PC-3 (cell line): ENCODE data around the gene ATP5PF. TPM values are rescaled to one million over a fixed set of nuclear protein-coding genes. Genes with fewer than 3 reads are reported as not detected.
"Not testable (repeated sequence)": the region's sequence is repeated elsewhere in the genome, so short reads cannot be mapped to it uniquely, and the experiment has no call there.

ENCODE experiments used
- ATAC-seq: fragments of 200-7000 bp; cut with Tn5 transposase; 2 replicates; pipeline ENCODE4 v1.9.1; 2020; ENCODE audit warnings: mild to moderate bottlenecking, moderate library complexity
- BruUV-seq: library from RNA; stranded (reverse); fragments of 400-500 nt; replicated peaks from 2 replicates; lab custom pipeline; 2021; lab: Mats Ljungman, UMichigan
- CTCF ChIA-PET: fragments of 300-600 bp; sonication (Branson Sonifier 250); formaldehyde crosslinking; loops from one replicate; lab custom pipeline; 2022; ENCODE audit warnings: antibody characterized with exemption; lab: Charles Lee
- POLR2A ChIA-PET: fragments of 300-600 bp; sonication (Branson Sonifier 250); formaldehyde crosslinking; loops from one replicate; lab custom pipeline; 2022; ENCODE audit warnings: antibody characterized with exemption; ENCODE audit not compliant: unreplicated experiment; lab: Charles Lee
- DNase-seq: peaks from one replicate; pipeline ENCODE4 v3.0.0-alpha.2; 2015
- H2AFZ ChIP-seq: fragments of 300-600 bp; sonication (generic); 2 replicates; pipeline ENCODE4 v1.6.0; 2016; ENCODE audit warnings: antibody characterized with exemption, low read length
- H3F3A ChIP-seq: fragments of 300-600 bp; sonication (generic); one replicate; pipeline ENCODE4 v1.6.0; 2017; ENCODE audit warnings: antibody characterized with exemption, low read length, control low read depth, mild to moderate bottlenecking; ENCODE audit not compliant: unreplicated experiment
- H3K27ac ChIP-seq: fragments of 300-600 bp; sonication (generic); 2 replicates; pipeline ENCODE4 v1.5.1; 2016; ENCODE audit warnings: mild to moderate bottlenecking, low read length
- H3K27me3 ChIP-seq: fragments of 300-600 bp; sonication (generic); 2 replicates; pipeline ENCODE4 v1.6.1; 2016; ENCODE audit warnings: low read length, mixed read lengths
- H3K36me3 ChIP-seq: fragments of 300-600 bp; sonication (generic); 2 replicates; pipeline ENCODE4 v1.6.1; 2016; ENCODE audit warnings: low read depth, mixed run types, low read length, mixed read lengths
- H3K4me1 ChIP-seq: fragments of 300-600 bp; sonication (generic); 2 replicates; pipeline ENCODE4 v1.5.1; 2016; ENCODE audit warnings: low read length; ENCODE audit not compliant: insufficient read depth
- H3K4me2 ChIP-seq: fragments of 300-600 bp; sonication (generic); 2 replicates; pipeline ENCODE4 v1.6.0; 2016; ENCODE audit warnings: low read length
- H3K4me3 ChIP-seq: fragments of 300-600 bp; sonication (generic); 2 replicates; pipeline ENCODE4 v1.5.1; 2016; ENCODE audit warnings: mild to moderate bottlenecking, low read length, mixed read lengths
- H3K79me2 ChIP-seq: fragments of 300-600 bp; sonication (generic); 2 replicates; pipeline ENCODE4 v1.6.1; 2017; ENCODE audit warnings: low read length, mixed read lengths
- H3K9ac ChIP-seq: fragments of 300-600 bp; sonication (generic); 2 replicates; pipeline ENCODE4 v1.6.0; 2016; ENCODE audit warnings: mild to moderate bottlenecking, low read length
- H3K9me2 ChIP-seq: fragments of 300-600 bp; sonication (generic); replicated peaks from 2 replicates; pipeline ENCODE4 v1.6.1; 2016; ENCODE audit warnings: mixed run types, low read length, mixed read lengths
- H3K9me3 ChIP-seq: fragments of 300-600 bp; sonication (generic); 2 replicates; pipeline ENCODE4 v1.6.1; 2016; ENCODE audit warnings: low read length, mixed read lengths
- H4K20me1 ChIP-seq: fragments of 300-600 bp; sonication (generic); 2 replicates; pipeline ENCODE4 v1.6.1; 2016; ENCODE audit warnings: low read length, mixed read lengths
- CTCF ChIP-seq: fragments of 300-600 bp; sonication (generic); conservative IDR thresholded peaks from 2 replicates; pipeline ENCODE4 v1.5.1; 2017; ENCODE audit warnings: antibody characterized with exemption, low read depth, mild to moderate bottlenecking, low read length
- EZH2 ChIP-seq: fragments of 300-600 bp; sonication (generic); IDR thresholded peaks from one replicate; pipeline ENCODE4 v1.6.1; 2017; ENCODE audit warnings: antibody characterized with exemption, mild to moderate bottlenecking, low read length; ENCODE audit not compliant: unreplicated experiment
- EZH2phosphoT487 ChIP-seq: fragments of 300-600 bp; sonication (generic); IDR thresholded peaks from 2 replicates; pipeline ENCODE4 v1.6.1; 2018; ENCODE audit warnings: mild to moderate bottlenecking, antibody characterized with exemption, low read length, borderline replicate concordance
- intact Hi-C: fragments of 100-400 bp; cut with micrococcal nuclease; formaldehyde crosslinking; loops from 2 replicates; pipeline ENCODE4 v1.9.0; 2023
- total RNA-seq: library from RNA; depleted of rRNA; stranded (reverse); fragments of >200 nt; gene quantifications from 2 replicates; pipeline ENCODE4 v1.2.3, GENCODE V29; 2014

Gene ATP5PF
- total RNA-seq, 1 experiment from 2014 or later = 170 TPM

- H4K20me1 ChIP-seq = no peaks in the 10 kb centered on the region
Measured at GRCh38 chr21:25722631-25723030, 12.1 kb downstream of the ATP5PF start.

GRCh38 chr21:25721987-25722386 is 12.7 kb downstream of the ATP5PF start:
- Histone ChIP-seq H3K9me2 (no peaks in the 10 kb centered on the region), H4K20me1 (no peaks in the 10 kb centered on the region), H3K27ac (no peak overlapping the region), H3K9me3 (no peaks in the 10 kb centered on the region), H3K4me3 (no peak overlapping the region), H3K36me3 (peaks cover 44% of the 10 kb centered on the region), H3K79me2 (no peaks in the 10 kb centered on the region), H3K9ac (no peak overlapping the region), H3K4me2 (no peak overlapping the region), H2AFZ (no peak overlapping the region), H3K4me1 (no peaks in the 10 kb centered on the region; the same call in 1 of the 2 replicates), H3K27me3 (no peaks in the 10 kb centered on the region), H3F3A (no peaks in the 10 kb centered on the region)
- TF ChIP-seq EZH2 (no peak), CTCF (no peak), EZH2phosphoT487 (no peak)
- BruUV-seq = no TSS peak
- CTCF ChIA-PET = no interaction called here
- DNase-seq = no peak
- intact Hi-C loops = no loop called here
- no peak for ATAC-seq
- POLR2A ChIA-PET = no interaction called here

More at GRCh38 chr21:25722631-25723030, 12.1 kb downstream of the ATP5PF start:
- H3K9me2 ChIP-seq = no peaks in the 10 kb centered on the region
- H2AFZ ChIP-seq = no peak overlapping the region
- no peak overlapping the region for H3K27ac ChIP-seq
- CTCF ChIA-PET = no interaction called here
- H3K27me3 ChIP-seq = no peaks in the 10 kb centered on the region
- no peaks in the 10 kb centered on the region for H3F3A ChIP-seq
- POLR2A ChIA-PET = no interaction called here
- BruUV-seq = no TSS peak
- intact Hi-C loops = no loop called here
- no peak overlapping the region for H3K4me2 ChIP-seq
- ATAC-seq (no peak), DNase-seq (no peak)
- H3K9me3 ChIP-seq = no peaks in the 10 kb centered on the region
- H3K79me2 ChIP-seq = no peaks in the 10 kb centered on the region
- H3K4me1 ChIP-seq = no peaks in the 10 kb centered on the region
- H3K9ac ChIP-seq = no peak overlapping the region
- H3K4me3 ChIP-seq = no peak overlapping the region
- TF ChIP-seq EZH2phosphoT487 (no peak), EZH2 (no peak), CTCF (no peak)
- peaks cover 47% of the 10 kb centered on the region for H3K36me3 ChIP-seq

- no peak overlapping the region for H3K9ac ChIP-seq
- no peaks in the 10 kb centered on the region for H3K79me2 ChIP-seq
- no peaks in the 10 kb centered on the region for H4K20me1 ChIP-seq
- TF ChIP-seq EZH2 (no peak), EZH2phosphoT487 (no peak)
- no peaks in the 10 kb centered on the region for H3F3A ChIP-seq
- no peaks in the 10 kb centered on the region for H3K27me3 ChIP-seq
- intact Hi-C loops = no loop called here
- H3K9me2 ChIP-seq = no peaks in the 10 kb centered on the region
- H2AFZ ChIP-seq = no peak overlapping the region
- H3K4me1 ChIP-seq = no peaks in the 10 kb centered on the region; the same call in 1 of the 2 replicates
- peaks cover 8% of the 10 kb centered on the region; the same call in 1 of the 2 replicates for H3K36me3 ChIP-seq
- H3K4me2 ChIP-seq = no peak overlapping the region
- no peak overlapping the region for H3K4me3 ChIP-seq
- ChIA-PET CTCF (no interaction called here), POLR2A (no interaction called here)
- BruUV-seq = no TSS peak
- no peak overlapping the region for H3K27ac ChIP-seq
- ATAC-seq = peak; percentile 90
- no peaks in the 10 kb centered on the region for H3K9me3 ChIP-seq
- DNase-seq = peak; percentile 29
Measured at GRCh38 chr21:25717491-25718147, 17.1 kb downstream of the ATP5PF start.

GRCh38 chr21:25714066-25714465 is 20.6 kb downstream of the ATP5PF start:
- H3F3A ChIP-seq, H3K27ac ChIP-seq, H3K9ac ChIP-seq, H3K9me2 ChIP-seq, H3K4me2 ChIP-seq, intact Hi-C loops, H2AFZ ChIP-seq, POLR2A ChIA-PET, H3K4me1 ChIP-seq, ATAC-seq, CTCF ChIA-PET, H3K4me3 ChIP-seq, H3K79me2 ChIP-seq, BruUV-seq, H4K20me1 ChIP-seq, DNase-seq, H3K36me3 ChIP-seq, H3K27me3 ChIP-seq, H3K9me3 ChIP-seq: not testable (repeated sequence)
